A673 (cell line): ENCODE results near the gene GALNT13.

ENCODE experiments used
- EZH2 ChIP-seq: fragments of 200-600 bp; sonication (generic); IDR thresholded peaks from 2 replicates; pipeline ENCODE4 v1.6.1; 2017; ENCODE audit warnings: borderline replicate concordance, low read depth, mild to moderate bottlenecking, mixed read lengths, antibody characterized with exemption, low read length; ENCODE audit not compliant: poor library complexity, severe bottlenecking
- TF ChIP-seq, protein P1 (sequence below): fragments of 300-800, 200-600 bp; sonication (generic); conservative IDR thresholded peaks from 2 replicates; pipeline ENCODE4 v1.5.1; 2017; ENCODE audit warnings: low read depth, mild to moderate bottlenecking, antibody characterized with exemption, low read length, moderate library complexity, mixed read lengths

DNA sequence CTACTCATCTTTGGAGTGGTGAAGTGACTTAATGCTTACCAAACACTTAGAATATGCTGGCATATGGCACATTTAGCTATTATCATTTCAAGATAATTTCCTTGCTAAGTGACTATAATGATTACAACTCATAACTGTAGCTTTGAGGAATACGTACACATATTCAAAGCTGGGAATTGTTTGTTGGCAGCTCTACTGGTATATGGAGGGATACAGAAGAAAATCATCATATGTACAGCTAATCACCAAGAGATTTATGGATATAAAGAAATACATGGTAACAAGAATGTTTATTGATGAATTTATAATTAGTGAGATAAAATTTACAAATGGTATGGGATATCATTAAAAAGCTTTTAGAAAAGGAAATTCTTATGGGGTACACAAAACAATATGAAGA lies 207.2 kb downstream of the GALNT13 start:
- TF ChIP-seq, protein P1, sequence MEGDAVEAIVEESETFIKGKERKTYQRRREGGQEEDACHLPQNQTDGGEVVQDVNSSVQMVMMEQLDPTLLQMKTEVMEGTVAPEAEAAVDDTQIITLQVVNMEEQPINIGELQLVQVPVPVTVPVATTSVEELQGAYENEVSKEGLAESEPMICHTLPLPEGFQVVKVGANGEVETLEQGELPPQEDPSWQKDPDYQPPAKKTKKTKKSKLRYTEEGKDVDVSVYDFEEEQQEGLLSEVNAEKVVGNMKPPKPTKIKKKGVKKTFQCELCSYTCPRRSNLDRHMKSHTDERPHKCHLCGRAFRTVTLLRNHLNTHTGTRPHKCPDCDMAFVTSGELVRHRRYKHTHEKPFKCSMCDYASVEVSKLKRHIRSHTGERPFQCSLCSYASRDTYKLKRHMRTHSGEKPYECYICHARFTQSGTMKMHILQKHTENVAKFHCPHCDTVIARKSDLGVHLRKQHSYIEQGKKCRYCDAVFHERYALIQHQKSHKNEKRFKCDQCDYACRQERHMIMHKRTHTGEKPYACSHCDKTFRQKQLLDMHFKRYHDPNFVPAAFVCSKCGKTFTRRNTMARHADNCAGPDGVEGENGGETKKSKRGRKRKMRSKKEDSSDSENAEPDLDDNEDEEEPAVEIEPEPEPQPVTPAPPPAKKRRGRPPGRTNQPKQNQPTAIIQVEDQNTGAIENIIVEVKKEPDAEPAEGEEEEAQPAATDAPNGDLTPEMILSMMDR: no peak
- no peak for TF ChIP-seq EZH2
